HG02610 (cell line): ENCODE data around the gene TESK1.
"Not testable (repeated sequence)": the region's sequence is repeated elsewhere in the genome, so short reads cannot be mapped to it uniquely, and the experiment has no call there.

ENCODE experiments used
- ATAC-seq: cut with Tn5 transposase; IDR thresholded peaks from one replicate; pipeline ENCODE4 v1.9.1; 2021; ENCODE audit warnings: mild to moderate bottlenecking, moderate library complexity; ENCODE audit not compliant: unreplicated experiment

Gene TESK1

DNA sequence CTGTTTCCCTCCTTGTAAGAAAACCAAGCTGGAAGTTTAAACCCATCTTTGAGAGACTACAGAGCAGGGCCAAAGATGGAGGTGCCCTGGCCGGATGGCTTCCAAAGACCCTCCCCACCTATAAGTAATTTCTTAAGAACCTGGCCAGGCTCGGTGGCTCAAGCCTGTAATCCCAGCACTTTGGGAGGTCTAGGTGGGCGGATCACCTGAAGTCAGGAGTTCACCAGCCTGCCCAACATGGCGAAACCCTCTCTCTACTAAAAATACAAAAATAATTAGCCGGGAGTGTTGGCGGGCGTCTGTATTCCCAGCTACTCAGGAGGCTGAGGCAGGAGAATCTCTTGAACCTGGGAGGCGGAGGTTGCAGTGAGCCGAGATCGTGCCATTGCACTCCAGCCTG is 40.7 kb downstream of the TESK1 start:
- not testable (repeated sequence) for ATAC-seq

DNA sequence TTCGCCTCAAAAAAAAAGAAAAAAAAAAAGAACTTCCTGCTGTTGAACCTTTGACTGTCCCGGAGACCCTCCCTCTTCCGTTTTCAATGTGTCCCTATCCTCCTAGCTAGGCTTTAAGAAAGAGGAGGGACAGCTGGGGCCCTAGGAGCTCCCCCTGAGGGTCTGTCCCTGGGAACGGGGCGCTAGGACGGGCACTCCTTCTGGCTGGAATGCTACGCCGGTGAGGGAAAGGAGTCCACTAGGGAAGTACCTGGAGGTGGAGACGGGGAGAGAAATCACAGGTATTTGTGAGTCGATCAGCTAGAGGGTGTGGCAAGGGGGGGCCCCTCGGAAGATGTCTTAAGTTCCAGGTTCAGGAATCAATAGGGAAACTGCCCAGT is 41.1 kb downstream of the TESK1 start:
- ATAC-seq = peak; percentile 10

DNA sequence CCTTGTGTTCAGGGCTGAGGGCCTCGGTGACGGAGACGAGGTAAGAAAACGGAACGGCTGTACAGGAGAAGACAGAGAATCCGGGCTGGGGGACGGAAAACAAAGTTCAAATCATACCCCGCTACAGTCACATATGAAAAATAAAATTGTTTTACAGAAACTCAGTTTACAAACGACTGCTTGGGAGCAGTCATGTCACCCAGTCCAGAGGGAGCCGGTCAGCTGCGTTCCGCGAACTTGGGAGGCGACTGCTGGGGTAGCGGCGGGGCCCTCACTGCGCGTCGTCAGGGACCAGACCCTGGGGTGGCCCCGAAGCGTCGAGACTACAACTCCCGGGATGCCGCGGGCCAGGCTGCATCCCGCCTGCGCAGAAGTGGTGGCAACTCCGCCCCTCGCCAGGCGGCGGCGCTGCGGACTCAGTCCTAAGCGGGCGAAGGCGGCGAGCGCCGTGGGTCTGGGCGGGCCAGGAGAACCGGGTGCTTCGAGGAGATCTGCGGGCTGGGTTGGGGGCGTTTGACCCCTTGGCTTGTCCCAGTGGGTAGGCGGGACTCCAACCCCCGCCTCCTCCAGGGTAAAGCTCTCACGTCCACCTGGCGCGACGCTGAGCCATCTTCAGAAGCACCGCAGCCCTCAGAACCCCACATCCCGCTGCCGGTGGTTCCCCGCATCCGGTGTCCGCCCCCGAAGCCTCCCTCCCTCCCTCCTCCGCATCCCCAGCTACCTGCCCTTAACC is 41.6 kb downstream of the TESK1 start:
- ATAC-seq = peak; percentile 82

DNA sequence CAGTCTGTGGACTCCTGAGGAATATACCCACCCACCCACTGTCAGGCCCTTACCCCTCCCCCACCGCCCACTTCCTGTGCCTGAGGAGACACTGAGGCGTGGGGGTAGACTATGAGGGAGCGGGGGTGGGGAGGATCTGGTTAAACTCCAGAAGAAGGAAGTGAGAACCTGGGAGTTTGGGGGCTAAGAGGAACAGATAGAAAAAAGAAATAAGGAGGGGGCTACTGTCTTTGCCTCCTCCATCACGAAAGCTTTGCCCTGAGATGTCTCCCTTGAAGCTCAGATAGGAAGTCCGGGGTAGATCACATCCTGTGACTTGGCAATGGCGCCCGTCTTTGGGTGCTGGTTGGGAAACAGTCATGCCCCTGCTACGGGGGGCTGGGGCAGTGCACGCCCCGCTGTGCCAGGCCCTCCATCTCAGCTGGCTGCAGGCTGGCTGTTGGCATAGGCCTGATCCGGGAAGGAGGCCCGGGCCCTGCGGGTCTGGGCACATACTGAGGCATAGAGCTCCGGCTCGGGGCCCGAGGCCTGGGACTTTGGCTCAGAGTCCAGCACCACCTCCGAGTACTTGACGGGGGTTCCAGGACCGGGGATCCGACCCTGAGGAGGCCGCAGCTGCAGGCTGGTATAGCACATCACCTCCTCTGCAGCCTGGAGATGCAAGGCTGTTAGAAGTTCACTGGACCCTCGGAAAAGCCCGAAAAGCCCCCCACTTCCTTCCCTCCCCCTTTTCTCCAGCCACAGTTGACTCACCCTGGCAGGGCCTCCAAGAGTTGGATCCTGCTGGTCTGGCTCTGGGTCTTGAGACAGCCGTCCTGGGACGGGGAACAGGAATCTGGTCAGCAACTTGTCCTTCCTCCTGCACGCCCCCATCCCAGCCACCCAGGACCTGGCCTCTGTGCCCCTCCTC is 44.6 kb downstream of the TESK1 start:
- ATAC-seq = no peak

DNA sequence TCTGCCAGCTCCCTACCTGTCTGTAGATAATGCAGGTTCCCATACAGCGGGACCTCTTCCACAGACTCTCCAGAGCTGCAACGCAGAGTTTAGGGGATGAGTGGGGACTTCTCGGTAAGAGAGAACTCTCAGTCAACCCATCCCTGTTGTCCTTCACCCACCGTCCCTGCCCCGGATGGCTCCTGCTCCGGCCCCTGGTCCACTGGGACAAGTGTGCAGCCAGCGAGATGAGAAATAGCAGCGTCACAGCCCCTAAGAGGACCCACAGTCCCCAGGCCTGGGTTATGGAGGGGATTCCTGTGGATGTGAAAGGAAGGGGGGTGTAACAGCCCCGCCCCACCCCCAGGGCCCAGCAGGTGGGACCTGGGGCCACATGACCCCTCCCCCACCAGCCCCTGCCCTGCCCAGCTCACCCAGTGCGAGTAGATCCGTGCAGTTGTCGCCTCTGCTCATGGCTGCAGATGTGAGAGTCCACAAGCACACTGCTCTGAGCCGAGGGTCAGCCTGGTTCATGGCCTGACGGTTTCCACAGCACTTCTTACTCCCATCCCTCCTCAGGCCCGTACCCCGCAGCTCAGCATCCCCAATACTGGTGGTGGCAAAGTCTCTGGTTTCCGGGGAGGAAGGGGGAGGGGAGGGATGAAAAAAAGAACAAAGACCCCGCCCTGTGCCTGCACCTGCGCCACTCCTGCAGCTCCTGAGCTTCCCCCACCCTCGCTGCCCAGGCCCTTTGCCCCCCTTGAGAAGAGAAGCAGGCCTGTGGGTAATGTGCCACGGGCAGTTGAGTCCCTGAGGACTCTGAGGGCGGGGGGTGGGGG is 45.5 kb downstream of the TESK1 start, which contains the start of gene SIT1:
SIT1 (minus strand) TSS at position 591 of the 818 bp plus-strand sequence; CDS start at position 513, 78 bp downstream.
- no peak for ATAC-seq

DNA sequence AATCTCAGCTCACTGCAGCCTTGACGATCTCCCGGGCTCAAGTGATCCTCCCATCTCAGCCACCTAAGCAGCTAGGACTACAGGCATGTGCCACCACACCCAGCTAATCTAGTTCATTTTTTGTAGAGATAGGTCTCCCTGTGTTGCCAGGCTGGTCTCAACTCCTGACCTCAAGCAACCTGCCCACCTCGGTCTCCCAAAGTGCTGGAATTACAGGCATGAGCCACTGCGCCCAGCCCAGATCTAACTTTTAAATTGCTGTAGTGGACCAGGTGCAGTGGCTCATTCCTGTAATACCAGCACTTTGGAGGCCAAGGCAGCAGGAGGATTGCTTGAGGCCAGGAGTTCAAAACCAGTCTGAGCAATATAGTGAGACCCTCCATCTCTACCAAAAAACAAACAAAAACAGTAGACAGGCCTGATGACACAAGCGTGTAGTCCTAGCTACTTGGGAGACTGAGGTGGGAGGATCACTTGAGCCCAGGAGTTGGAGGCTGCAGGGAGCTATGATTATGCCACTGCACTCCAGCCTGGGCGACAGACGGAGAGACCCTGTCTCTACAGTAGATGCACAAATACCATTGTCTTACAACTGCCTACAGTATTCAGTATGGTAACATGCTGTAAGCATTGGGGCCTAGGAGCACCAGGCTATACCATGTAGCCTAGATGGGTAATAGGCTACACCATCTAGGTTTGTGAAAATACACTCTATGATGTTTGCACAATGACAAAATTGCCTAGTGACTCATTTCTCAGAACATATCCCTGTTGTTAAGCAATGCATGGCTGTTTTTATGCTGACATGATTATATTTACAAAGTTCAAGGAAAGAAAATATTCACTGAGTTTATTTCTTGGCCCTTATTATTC is 47.1 kb downstream of the TESK1 start:
- no peak for ATAC-seq

DNA sequence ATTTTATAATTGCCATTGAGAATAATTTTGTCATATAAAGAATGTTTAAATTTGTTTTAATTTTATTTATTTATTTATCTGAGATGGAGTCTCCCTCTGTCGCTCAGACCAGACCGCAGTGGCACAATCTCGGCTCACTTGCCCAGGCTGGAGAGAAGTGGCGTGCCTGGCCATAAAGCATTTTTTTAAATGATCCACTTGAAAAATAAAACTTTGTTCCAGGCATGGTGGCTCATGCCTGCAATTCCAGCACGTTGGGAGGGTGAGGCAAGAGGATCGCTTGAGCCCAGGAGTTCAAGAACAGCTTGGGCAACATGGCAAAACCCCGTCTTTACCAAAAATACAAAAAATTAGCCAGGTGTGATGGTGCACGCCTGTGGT is 47.8 kb downstream of the TESK1 start:
- ATAC-seq = no peak

DNA sequence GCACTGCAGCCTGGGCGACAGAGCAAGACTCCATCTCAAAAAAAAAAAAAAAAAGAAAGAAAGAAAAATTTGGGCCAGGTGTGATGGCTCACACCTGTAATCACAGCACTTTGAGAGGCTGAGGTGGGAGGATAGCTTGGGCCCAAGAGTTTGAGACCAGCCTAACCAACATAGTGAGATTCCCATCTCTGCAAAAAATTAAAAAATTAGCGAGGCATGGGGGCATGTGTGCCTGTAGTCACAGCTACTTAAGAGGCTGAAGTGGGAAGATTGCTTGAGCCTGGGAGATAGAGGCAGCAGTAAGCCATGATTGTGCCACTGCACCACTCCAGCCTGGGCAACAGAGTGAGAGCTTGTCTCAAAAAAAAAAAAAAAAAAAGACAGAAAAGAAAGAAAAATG is 48.5 kb downstream of the TESK1 start:
- no peak for ATAC-seq

DNA sequence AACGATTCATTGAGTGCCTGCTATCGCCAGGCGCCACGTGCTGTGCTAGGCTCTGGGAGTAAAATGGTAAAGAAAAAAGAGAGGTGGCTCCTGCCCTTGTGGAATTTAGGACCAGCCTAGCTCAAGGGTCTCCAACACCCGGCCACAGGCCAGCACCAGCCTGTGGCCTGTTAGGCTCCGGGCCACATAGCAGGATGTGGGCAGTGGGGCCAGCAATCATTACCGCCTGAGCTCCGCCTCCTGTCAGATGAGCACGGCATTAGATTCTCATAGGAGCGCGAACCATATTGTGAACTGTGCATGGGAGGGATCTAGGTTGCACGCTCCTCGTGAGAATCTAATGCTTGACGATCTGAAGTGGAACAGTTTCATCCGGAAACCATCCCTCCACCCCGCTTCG is 51.3 kb downstream of the TESK1 start:
- ATAC-seq = no peak

DNA sequence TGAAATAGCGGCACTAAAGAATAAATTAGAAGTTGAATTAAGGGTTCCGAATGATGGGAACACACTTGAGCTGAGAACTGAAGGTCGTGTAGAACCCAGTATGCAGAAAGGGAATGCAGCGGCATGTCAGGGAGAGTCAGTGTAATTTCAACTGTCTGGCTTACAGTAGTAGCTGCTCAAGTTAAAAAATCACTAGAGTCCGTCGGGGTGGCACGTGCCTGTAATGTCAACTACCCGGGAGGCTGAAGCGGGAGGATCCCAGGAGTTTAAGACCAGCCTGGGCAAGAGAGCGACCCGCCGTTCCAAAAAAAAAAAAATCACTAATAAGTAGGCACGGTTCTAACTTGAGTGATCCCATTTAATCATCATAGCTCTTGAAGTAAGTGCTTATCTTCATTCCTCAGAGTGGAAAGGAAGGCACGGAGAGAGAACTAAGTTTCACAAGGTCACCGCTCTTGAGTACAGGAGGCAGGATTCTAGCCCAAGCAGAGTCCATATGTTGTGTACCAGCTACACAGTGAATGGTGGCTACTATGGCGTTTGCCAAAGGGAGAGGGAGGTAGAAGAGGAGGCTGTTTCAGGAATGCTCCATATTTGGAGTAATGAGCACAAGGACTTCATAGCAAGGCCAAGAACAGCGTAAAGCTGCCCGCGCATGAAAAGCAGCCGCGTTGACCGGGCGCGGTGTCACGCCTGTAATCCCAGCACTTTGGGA is 51.9 kb downstream of the TESK1 start:
- ATAC-seq = no peak

DNA sequence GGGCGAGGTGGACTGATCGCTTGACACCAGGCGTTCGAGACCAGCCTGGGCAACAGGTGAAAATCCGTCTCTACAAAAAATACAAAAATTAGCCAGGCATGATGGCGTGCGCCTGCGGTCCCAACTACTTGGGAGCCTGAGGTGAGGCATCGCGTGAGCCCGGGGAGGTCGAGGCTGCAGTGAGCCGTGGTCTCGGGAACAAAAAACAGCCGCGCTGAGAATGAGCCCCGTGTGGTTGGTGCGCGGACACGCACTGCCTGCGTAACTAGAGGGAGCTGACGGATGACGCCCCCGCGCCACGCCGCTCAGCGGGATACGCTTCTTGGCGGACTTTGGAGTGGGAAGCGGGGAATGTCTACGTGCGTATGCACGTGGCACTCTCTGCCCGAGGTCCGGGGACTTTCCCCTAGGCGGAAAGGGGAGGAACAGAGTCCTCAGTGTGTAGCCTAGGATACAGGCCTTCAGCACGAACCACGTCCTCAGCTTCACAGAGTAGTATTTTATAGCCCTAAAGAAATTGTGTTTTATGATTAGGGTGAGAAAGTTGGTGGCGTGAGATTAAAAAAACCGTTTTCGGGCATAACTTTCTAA is 52.6 kb downstream of the TESK1 start, which contains the start of gene RMRP:
RMRP (minus strand) TSS at position 474 of the 591 bp plus-strand sequence.
- ATAC-seq = peak; percentile 86

DNA sequence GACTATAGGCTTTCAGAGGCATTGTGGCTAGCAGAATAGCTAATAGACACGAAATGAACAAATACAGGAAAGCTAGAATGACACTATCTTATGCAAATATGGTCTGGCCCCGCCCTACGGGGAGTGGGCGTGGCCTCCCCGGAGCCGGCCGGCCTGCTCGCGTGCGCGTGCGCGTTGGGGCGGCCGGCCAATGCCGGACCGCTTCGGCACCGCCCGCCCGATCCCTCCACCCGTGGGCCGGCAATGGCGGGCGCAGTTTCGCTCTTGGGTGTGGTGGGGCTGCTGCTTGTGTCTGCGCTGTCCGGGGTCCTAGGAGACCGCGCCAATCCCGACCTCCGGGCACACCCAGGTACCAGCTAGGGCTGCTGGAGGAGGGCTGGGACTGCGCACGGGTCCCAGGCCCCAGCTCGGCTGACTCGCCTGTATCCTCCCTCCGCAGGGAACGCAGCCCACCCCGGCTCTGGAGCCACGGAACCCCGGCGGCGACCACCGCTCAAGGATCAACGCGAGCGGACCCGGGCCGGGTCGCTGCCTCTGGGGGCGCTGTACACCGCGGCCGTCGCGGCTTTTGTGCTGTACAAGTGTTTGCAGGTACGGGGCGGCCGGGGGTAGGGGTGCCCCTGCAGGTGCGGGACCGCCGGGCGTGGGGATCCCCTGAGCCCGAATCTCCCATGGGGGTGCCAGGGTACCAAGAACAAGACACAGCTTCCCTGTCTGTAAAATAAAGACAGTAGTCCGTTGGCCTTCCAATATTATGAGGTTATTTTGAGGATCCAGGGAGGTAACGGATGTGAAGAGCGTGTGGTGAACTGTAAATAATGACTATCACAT is 53.3 kb downstream of the TESK1 start, which contains the start of gene CCDC107:
CCDC107 (plus strand) TSS at position 156 of the 831 bp plus-strand sequence; CDS start at position 244, 88 bp downstream.
- ATAC-seq = peak; percentile 50

DNA sequence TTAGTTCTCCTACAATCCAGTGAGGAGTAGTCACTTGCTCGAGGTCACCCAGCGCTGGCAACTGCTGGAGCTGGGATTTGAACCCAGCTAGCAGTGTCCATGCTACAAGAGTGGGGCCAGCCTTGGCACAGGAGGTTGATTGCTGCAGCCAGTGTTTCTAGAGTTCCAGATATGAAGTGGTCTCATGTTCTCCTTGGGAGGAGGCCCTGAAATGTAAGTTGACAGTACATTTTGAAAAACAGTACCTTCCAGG is 53.8 kb downstream of the TESK1 start:
- no peak for ATAC-seq

DNA sequence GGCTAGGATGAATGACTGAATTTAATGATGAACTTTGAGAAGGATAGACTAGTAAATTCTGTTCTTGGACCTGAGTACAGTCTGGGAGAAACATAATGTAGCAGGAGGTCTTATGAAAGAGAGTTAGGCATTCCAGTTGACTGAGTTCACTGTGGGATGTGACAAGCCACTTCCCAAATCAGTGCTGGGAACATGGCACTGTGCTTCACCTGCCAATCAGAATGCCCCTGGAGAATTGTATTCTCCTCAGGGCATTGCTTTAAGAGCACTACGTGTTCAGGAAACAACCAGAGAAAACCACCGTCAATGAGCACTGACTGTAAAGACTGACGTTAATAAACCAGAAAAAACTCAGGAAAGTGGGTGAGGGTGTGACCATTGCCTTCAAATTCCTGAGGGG is 54.3 kb downstream of the TESK1 start:
- ATAC-seq = no peak
